ENCODE results near the gene RGS6. TPM values are rescaled to one million over a fixed set of nuclear protein-coding genes. Genes with fewer than 3 reads are reported as not detected.
"Not testable (repeated sequence)": the region's sequence is repeated elsewhere in the genome, so short reads cannot be mapped to it uniquely, and the experiment has no call there.

Gene RGS6
- total RNA-seq, 1 donor from 2014 or later, result 2.8 TPM

GRCh38 chr14:72471346-72471745, 539.1 kb downstream of the RGS6 start:
- Mint-ChIP-seq H3K27me3 (ENCODE audit: low read depth) (no peaks in the 10 kb centered on the region), H3K36me3 (ENCODE audit: low read depth) (peaks cover 2% of the 10 kb centered on the region), H3K27ac (ENCODE audit: unreplicated experiment) (no peak overlapping the region), H3K4me3 (no peak overlapping the region), H3K4me1 (peaks cover 11% of the 10 kb centered on the region), H3K9me3 (peaks cover 3% of the 10 kb centered on the region)
- DNase-seq (ENCODE audit: low read depth, low spot score), result no peak
- no peak for TF ChIP-seq CTCF (conservative IDR thresholded peaks at IDR 0.05)

DNA sequence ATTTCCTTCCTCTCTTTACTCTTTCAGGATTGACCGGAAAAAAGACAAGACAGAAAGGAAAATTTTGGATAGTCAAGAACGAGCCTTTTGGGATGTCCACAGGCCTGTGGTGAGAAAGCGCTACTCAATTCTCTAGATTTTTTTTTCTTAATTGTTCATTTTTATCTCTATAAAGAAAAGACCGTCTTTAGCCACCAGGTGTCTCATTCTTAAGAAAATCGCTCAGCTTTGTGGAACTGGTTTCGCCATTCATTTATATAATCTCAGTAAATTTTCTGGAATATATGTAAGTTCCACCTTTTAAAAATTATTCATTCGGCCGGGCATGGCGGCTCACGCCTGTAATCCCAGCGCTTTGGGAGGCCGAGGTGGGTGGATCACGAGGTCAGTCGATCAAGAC, 540.6 kb downstream of the RGS6 start:
- H3K27ac Mint-ChIP-seq (ENCODE audit: unreplicated experiment), result no peak overlapping the region
- no peaks in the 10 kb centered on the region for H3K36me3 Mint-ChIP-seq (ENCODE audit: low read depth)
- H3K27me3 Mint-ChIP-seq (ENCODE audit: low read depth), result no peaks in the 10 kb centered on the region
- TF ChIP-seq CTCF (conservative IDR thresholded peaks at IDR 0.05), result peak; percentile 46
- H3K4me3 Mint-ChIP-seq, result no peak overlapping the region
- H3K4me1 Mint-ChIP-seq, result peaks cover 26% of the 10 kb centered on the region
- H3K9me3 Mint-ChIP-seq, result no peaks in the 10 kb centered on the region
- no peak for DNase-seq (ENCODE audit: low read depth, low spot score)

DNA sequence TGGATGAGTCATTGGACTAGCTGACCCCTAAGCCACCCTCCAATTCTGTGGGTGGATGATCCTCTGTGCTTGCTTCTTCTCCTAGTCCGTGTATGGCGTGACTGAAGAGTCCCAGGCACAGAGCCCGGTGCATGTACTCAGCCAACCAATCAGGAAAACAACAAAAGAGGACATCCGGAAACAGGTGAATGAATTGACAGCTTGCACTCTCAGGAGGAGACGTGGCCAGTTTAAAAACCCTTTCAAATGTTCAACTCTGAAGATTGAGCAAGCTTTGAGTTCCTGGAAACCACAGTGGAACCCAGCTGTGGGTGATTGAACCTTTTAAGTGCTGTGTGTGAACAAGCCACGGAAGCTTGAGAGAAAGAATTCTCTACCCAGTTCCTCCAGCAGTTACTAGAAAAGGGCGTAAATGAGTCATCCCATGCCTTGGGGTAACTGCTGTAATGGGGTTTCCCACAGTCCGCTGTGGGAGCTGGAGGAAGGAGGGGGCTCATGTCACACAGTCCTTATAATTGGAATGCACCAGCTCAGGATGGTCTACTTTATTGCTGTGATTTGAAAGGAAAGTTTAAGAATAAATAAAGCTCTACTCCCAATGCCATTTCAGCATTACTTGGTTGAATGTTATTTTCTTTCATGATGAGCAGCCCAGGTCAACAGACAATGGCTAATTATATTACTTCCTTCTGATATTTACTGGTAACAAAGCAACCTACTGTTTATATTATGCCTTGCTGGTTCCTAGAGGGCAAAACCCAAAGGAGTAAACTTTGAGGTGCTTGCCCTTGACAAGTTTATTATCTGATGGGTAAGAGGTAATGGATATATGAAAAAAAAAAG, 544.6 kb downstream of the RGS6 start:
- Mint-ChIP-seq H3K27ac (ENCODE audit: unreplicated experiment) (no peak overlapping the region), H3K27me3 (ENCODE audit: low read depth) (peaks cover 2% of the 10 kb centered on the region), H3K9me3 (no peaks in the 10 kb centered on the region), H3K4me3 (peak overlapping the region; percentile 50), H3K4me1 (peaks cover 53% of the 10 kb centered on the region), H3K36me3 (ENCODE audit: low read depth) (no peaks in the 10 kb centered on the region)
- TF ChIP-seq CTCF (conservative IDR thresholded peaks at IDR 0.05), result no peak
- no peak for DNase-seq (ENCODE audit: low read depth, low spot score)

GRCh38 chr14:72477578-72477977, 545.3 kb downstream of the RGS6 start:
- not testable (repeated sequence) for DNase-seq (ENCODE audit: low read depth, low spot score); H3K27ac Mint-ChIP-seq (ENCODE audit: unreplicated experiment); H3K36me3 Mint-ChIP-seq (ENCODE audit: low read depth); H3K9me3 Mint-ChIP-seq; H3K27me3 Mint-ChIP-seq (ENCODE audit: low read depth)
- peak overlapping the region; percentile 50 for H3K4me3 Mint-ChIP-seq
- peaks cover 53% of the 10 kb centered on the region for H3K4me1 Mint-ChIP-seq

GRCh38 chr14:72478471-72478893, 546.3 kb downstream of the RGS6 start:
- no peak for TF ChIP-seq CTCF (conservative IDR thresholded peaks at IDR 0.05)
- peaks cover 4% of the 10 kb centered on the region for H3K36me3 Mint-ChIP-seq (ENCODE audit: low read depth)
- no peak for DNase-seq (ENCODE audit: low read depth, low spot score)
- H3K4me1 Mint-ChIP-seq, result peaks cover 53% of the 10 kb centered on the region
- peak overlapping the region; percentile 60 for H3K4me3 Mint-ChIP-seq
- peak overlapping the region; percentile 80 for H3K27ac Mint-ChIP-seq (ENCODE audit: unreplicated experiment)
- H3K27me3 Mint-ChIP-seq (ENCODE audit: low read depth), result peaks cover 2% of the 10 kb centered on the region
- peaks cover 9% of the 10 kb centered on the region for H3K9me3 Mint-ChIP-seq

GRCh38 chr14:72479461-72479931, 547.3 kb downstream of the RGS6 start:
- DNase-seq (ENCODE audit: low read depth, low spot score), result no peak
- H3K27ac Mint-ChIP-seq (ENCODE audit: unreplicated experiment), result no peak overlapping the region
- H3K4me3 Mint-ChIP-seq, result no peak overlapping the region

More at GRCh38 chr14:72479461-72479931, 547.3 kb downstream of the RGS6 start:
- peaks cover 4% of the 10 kb centered on the region for H3K36me3 Mint-ChIP-seq (ENCODE audit: low read depth)
- no peak for TF ChIP-seq CTCF (conservative IDR thresholded peaks at IDR 0.05)
- peaks cover 2% of the 10 kb centered on the region for H3K27me3 Mint-ChIP-seq (ENCODE audit: low read depth)
- peaks cover 9% of the 10 kb centered on the region for H3K9me3 Mint-ChIP-seq
- peaks cover 50% of the 10 kb centered on the region for H3K4me1 Mint-ChIP-seq

All from neural crest cell (in vitro differentiated cells).